MM.1S (cell line): ENCODE results near the gene FANCL.

ENCODE experiments used
- DNase-seq: peaks from one replicate; pipeline ENCODE4 v3.0.0-alpha.2; 2015
- H2AFZ ChIP-seq: fragments of 300-600 bp; sonication (generic); 2 replicates; pipeline ENCODE4 v1.6.0; 2016; ENCODE audit warnings: antibody characterized with exemption, low read length
- H3F3A ChIP-seq: fragments of 300-600 bp; sonication (generic); 2 replicates; pipeline ENCODE4 v1.6.1; 2016; ENCODE audit warnings: mild to moderate bottlenecking, antibody characterized with exemption, low read length, moderate library complexity, mixed read lengths; ENCODE audit not compliant: insufficient read depth
- H3K27ac ChIP-seq: fragments of 300-600 bp; sonication (generic); 2 replicates; pipeline ENCODE4 v1.5.1; 2016; ENCODE audit warnings: mild to moderate bottlenecking, low read length
- H3K27me3 ChIP-seq: fragments of 300-600 bp; sonication (generic); replicated peaks from 2 replicates; pipeline ENCODE4 v1.6.0; 2016; ENCODE audit warnings: low read length; ENCODE audit not compliant: insufficient read depth
- H3K36me3 ChIP-seq: fragments of 300-600 bp; sonication (generic); replicated peaks from 2 replicates; pipeline ENCODE4 v1.6.1; 2016; ENCODE audit warnings: mild to moderate bottlenecking, low read length, mixed read lengths; ENCODE audit not compliant: insufficient read depth
- H3K4me1 ChIP-seq: fragments of 300-600 bp; sonication (generic); 2 replicates; pipeline ENCODE4 v1.6.1; 2016; ENCODE audit warnings: low read length, mixed read lengths
- H3K4me2 ChIP-seq: fragments of 300-600 bp; sonication (generic); 2 replicates; pipeline ENCODE4 v1.6.0; 2016; ENCODE audit warnings: low read depth, low read length
- H3K4me3 ChIP-seq: fragments of 300-600 bp; sonication (generic); 2 replicates; pipeline ENCODE4 v1.5.1; 2016; ENCODE audit warnings: low read length, mixed read lengths
- H3K79me2 ChIP-seq: fragments of 300-600 bp; sonication (generic); 2 replicates; pipeline ENCODE4 v1.6.1; 2016; ENCODE audit warnings: mixed run types, low read length, mixed read lengths
- H3K9ac ChIP-seq: fragments of 300-600 bp; sonication (generic); 2 replicates; pipeline ENCODE4 v1.6.1; 2016; ENCODE audit warnings: low read length, mixed read lengths
- H3K9me2 ChIP-seq: fragments of 300-600 bp; sonication (generic); replicated peaks from 2 replicates; pipeline ENCODE4 v1.6.1; 2016; ENCODE audit warnings: mild to moderate bottlenecking, low read length, mixed read lengths; ENCODE audit not compliant: insufficient read depth
- H3K9me3 ChIP-seq: fragments of 300-600 bp; sonication (generic); replicated peaks from 2 replicates; pipeline ENCODE4 v1.6.1; 2016; ENCODE audit warnings: mild to moderate bottlenecking, low read length, mixed read lengths; ENCODE audit not compliant: insufficient read depth
- H4K20me1 ChIP-seq: fragments of 300-600 bp; sonication (generic); 2 replicates; pipeline ENCODE4 v1.6.1; 2016; ENCODE audit warnings: mild to moderate bottlenecking, low read length, moderate library complexity, mixed read lengths; ENCODE audit not compliant: insufficient read depth
- EZH2 ChIP-seq: fragments of 300-600 bp; sonication (generic); optimal IDR thresholded peaks from 2 replicates; pipeline ENCODE3; 2017; ENCODE audit warnings: low read depth, mild to moderate bottlenecking, antibody characterized with exemption, low read length, mixed read lengths
- EZH2phosphoT487 ChIP-seq: fragments of 300-600 bp; sonication (generic); IDR thresholded peaks from 2 replicates; pipeline ENCODE4 v1.6.1; 2018; ENCODE audit warnings: antibody characterized with exemption, low read length
- TF ChIP-seq, protein P1 (sequence below): fragments of 300-600 bp; sonication (generic); IDR thresholded peaks from 2 replicates; pipeline ENCODE4 v1.5.1; 2016; ENCODE audit warnings: antibody characterized with exemption, low read length, mixed read lengths

FANCL gene

DNA sequence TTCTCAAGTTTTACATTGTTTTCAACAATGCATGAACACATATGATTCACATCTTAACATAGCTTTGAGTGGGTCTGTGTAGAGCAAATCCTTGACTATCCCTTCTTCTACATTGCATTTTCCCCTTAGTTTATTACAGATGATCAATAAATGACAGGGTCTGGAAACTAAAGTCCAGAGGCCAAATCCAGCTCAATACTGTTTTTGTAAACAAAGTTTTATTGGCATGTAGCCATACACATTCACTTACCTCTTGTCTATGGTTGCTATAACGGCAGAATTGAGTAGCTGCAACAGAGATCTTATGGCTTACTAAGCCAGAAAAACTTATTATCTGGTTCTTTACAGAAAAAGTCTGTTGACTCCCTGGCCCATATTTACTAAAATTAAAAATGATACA, 12.8 kb downstream of the FANCL start:
- no peak overlapping the region for H3K4me2 ChIP-seq
- H2AFZ ChIP-seq, result no peak overlapping the region
- no peak for DNase-seq
- peaks cover 26% of the 10 kb centered on the region for H3K79me2 ChIP-seq
- no peaks in the 10 kb centered on the region for H3K4me1 ChIP-seq
- H3K27ac ChIP-seq, result no peak overlapping the region
- H3K9ac ChIP-seq, result no peak overlapping the region
- no peak for TF ChIP-seq EZH2
- no peak for TF ChIP-seq EZH2phosphoT487
- TF ChIP-seq, protein P1, sequence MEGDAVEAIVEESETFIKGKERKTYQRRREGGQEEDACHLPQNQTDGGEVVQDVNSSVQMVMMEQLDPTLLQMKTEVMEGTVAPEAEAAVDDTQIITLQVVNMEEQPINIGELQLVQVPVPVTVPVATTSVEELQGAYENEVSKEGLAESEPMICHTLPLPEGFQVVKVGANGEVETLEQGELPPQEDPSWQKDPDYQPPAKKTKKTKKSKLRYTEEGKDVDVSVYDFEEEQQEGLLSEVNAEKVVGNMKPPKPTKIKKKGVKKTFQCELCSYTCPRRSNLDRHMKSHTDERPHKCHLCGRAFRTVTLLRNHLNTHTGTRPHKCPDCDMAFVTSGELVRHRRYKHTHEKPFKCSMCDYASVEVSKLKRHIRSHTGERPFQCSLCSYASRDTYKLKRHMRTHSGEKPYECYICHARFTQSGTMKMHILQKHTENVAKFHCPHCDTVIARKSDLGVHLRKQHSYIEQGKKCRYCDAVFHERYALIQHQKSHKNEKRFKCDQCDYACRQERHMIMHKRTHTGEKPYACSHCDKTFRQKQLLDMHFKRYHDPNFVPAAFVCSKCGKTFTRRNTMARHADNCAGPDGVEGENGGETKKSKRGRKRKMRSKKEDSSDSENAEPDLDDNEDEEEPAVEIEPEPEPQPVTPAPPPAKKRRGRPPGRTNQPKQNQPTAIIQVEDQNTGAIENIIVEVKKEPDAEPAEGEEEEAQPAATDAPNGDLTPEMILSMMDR, result no peak
- H4K20me1 ChIP-seq, result no peaks in the 10 kb centered on the region; the same call in 1 of the 2 replicates
- H3K9me2 ChIP-seq, result no peaks in the 10 kb centered on the region
- H3K9me3 ChIP-seq, result no peaks in the 10 kb centered on the region
- H3K36me3 ChIP-seq, result no peaks in the 10 kb centered on the region
- H3K4me3 ChIP-seq, result no peak overlapping the region
- no peaks in the 10 kb centered on the region for H3K27me3 ChIP-seq
- no peaks in the 10 kb centered on the region for H3F3A ChIP-seq

DNA sequence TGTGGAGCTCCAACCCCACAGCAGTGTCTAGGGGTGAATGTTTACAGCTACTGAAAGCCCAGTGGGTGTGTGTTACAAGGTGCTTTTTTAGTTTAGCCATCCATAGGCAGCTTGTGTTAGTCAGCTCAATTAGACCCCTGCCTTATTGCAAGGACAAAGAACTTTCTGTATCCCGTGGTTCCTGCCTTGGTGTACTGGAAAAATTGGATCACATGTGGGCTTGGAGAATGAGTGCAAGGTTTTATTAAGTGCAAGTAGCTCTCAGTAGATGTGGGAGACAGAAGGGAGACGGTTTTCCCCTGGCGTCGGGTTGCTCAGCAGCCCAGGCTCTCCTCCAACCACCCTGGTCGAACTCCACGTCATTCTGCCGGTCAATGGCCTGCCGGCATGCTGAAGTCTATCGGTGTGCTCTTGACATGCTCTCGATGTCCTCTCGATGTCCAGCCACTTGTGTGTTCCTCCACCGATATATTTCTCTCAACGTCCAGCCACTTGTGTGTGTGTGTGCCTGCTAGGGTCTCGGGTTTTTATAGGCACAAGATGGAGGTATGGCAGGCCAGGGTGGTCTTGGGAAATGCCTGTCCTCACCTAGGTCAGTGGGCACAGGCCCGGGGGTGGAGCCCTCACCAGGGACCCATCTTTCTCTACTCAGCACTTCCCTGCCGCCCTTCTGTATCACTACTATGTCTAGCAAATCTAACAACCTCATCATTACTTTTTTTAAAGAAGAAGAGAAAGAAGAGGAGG, 13.8 kb downstream of the FANCL start:
- Histone ChIP-seq H2AFZ (no peak overlapping the region), H4K20me1 (no peaks in the 10 kb centered on the region; the same call in 1 of the 2 replicates), H3K4me3 (no peak overlapping the region), H3K36me3 (no peaks in the 10 kb centered on the region), H3K27me3 (no peaks in the 10 kb centered on the region), H3F3A (no peaks in the 10 kb centered on the region), H3K79me2 (peaks cover 17% of the 10 kb centered on the region), H3K9me2 (no peaks in the 10 kb centered on the region), H3K9me3 (no peaks in the 10 kb centered on the region), H3K9ac (no peak overlapping the region), H3K4me1 (no peaks in the 10 kb centered on the region), H3K4me2 (no peak overlapping the region), H3K27ac (no peak overlapping the region)
- TF ChIP-seq EZH2 (no peak), EZH2phosphoT487 (no peak)
- TF ChIP-seq, protein P1, result no peak
- no peak for DNase-seq

DNA sequence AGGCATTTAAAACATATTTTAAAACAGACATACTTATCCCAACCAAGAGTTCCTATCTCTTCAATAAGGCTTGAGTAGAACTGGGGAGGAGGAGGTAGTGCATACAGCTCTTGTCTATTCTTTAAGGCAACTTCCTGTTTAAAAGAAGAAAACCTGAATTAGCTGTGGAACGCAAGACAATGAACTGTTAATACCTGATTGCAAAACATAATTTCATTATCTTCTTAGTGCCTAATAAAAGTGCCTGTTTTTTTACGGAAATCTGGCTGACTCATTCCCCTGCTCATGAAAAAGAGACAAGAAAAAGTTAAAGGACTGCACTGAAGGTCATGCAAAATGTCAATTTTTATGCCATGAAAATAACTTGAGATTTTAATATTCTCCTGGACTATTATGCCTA, 19.2 kb downstream of the FANCL start:
- Histone ChIP-seq H3K79me2 (no peaks in the 10 kb centered on the region), H3K4me1 (no peaks in the 10 kb centered on the region), H3K27me3 (no peaks in the 10 kb centered on the region), H4K20me1 (no peaks in the 10 kb centered on the region), H3K4me3 (no peak overlapping the region), H3K9me3 (no peaks in the 10 kb centered on the region), H3K36me3 (no peaks in the 10 kb centered on the region), H3K27ac (no peak overlapping the region), H2AFZ (no peak overlapping the region), H3K4me2 (no peak overlapping the region), H3K9ac (no peak overlapping the region), H3F3A (no peaks in the 10 kb centered on the region), H3K9me2 (no peaks in the 10 kb centered on the region)
- DNase-seq, result no peak
- TF ChIP-seq EZH2 (no peak), EZH2phosphoT487 (no peak)
- TF ChIP-seq, protein P1, result no peak
